ENCODE measurements around the gene MLN.

DNA sequence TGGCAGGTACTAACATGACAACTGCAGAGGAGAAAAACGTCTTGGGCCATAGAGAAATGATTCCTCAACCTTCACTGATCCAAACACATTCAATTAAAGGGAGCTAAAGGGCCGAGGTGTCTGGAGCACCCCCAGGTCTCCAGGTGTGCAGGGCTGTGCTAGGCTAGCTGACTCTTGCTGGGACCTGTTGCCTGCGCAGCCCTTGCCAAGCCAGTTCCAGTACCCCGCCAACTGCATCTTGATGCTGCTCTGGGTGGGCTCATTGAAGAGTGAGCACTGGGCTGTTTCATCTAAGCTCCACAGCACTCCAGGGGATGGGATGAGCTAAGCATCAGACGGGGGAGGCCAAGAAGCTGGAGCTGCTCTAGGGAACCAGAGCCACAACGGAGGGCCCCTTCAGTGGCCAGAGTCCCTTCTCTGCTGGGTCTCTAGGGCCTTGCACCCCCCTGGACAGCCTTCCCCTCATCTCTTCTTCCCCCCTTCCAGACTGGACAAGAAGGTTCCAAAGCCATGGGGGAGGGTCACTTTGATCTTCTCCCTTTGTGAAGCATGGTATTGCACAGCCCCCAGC, 30.8 kb downstream of the MLN start:
- no peak for TF ChIP-seq CTCF (conservative IDR thresholded peaks at IDR 0.05; ENCODE audit: low read length)
- TF ChIP-seq EZH2phosphoT487 (IDR thresholded peaks at IDR 0.05; ENCODE audit: borderline replicate concordance), result no peak
